ENCODE results near the gene ACAA1.

Gene ACAA1

GRCh38 chr3:38111696-38112377, 25.1 kb downstream of the ACAA1 start:
- TF ChIP-seq CTCF (IDR thresholded peaks at IDR 0.05; ENCODE audit: low read depth, low read length): no peak
- DNase-seq (ENCODE audit: extremely low read depth, low read depth): no peak

- DNase-seq (ENCODE audit: extremely low read depth, low read depth): no peak
- TF ChIP-seq CTCF (IDR thresholded peaks at IDR 0.05; ENCODE audit: low read depth, low read length): no peak
These were observed 25.7 kb downstream of the ACAA1 start for GRCh38 chr3:38111201-38111600.

GRCh38 chr3:38110314-38111050, 26.4 kb downstream of the ACAA1 start:
- no peak for DNase-seq (ENCODE audit: extremely low read depth, low read depth)
- TF ChIP-seq CTCF (IDR thresholded peaks at IDR 0.05; ENCODE audit: low read depth, low read length): no peak

GRCh38 chr3:38109580-38110313, 27.2 kb downstream of the ACAA1 start:
- no peak for TF ChIP-seq CTCF (IDR thresholded peaks at IDR 0.05; ENCODE audit: low read depth, low read length)
- no peak for DNase-seq (ENCODE audit: extremely low read depth, low read depth)

GRCh38 chr3:38108649-38109579, 28.0 kb downstream of the ACAA1 start:
- no peak for DNase-seq (ENCODE audit: extremely low read depth, low read depth)
- no peak for TF ChIP-seq CTCF (IDR thresholded peaks at IDR 0.05; ENCODE audit: low read depth, low read length)

- DNase-seq (ENCODE audit: extremely low read depth, low read depth): no peak
- TF ChIP-seq CTCF (IDR thresholded peaks at IDR 0.05; ENCODE audit: low read depth, low read length): no peak
These were observed 28.8 kb downstream of the ACAA1 start for GRCh38 chr3:38107911-38108648.

Measured in AG09319 (cell line).